ENCODE data around the gene KRTAP10-2.

KRTAP10-2 gene

DNA sequence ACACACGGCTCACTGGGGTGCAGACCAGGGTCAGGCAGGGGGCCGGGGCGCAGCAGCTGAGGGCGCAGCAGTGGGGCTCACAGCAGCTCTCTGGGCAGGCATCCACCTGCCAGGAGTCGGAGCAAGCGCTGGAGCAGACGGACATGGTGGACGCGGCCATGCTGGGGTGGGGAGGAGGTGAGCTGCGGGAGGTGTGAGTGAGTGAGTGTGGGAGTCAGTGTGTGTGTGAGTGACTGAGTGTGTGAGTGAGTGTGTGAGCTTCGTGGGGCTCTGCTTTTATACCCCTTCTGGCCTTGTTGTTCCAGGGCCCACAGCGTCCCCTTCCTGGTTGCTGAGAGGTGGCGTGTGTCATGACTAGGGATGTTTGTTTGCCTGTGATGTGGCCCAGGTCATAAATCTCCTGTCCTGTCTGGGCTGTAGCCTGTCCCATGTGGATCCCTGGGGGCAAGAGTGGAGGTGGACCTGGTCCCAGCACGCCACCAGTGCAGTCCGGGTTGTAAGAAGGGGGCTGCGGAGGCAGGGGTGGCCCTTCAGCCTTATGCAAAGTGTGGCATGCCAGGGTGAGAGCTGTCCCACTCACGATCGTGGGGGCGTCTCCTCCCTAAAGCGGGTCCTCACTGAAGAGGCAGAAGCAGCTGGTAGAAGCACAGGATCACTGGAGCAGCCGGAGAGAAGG is 11.2 kb downstream of the KRTAP10-2 start, which contains the start of gene KRTAP10-1:
TSS of gene KRTAP10-1 (minus strand) at position 205 of the 676 bp plus-strand sequence. CDS start at position 160, 45 bp downstream.
- ATAC-seq (no peak), DNase-seq (no peak)
- no peaks in the 10 kb centered on the region for H3K4me1 Mint-ChIP-seq
- peak within 1 kb of the TSS in 1 of 2 donors; percentile 59 for H3K27ac Mint-ChIP-seq
- H3K27me3 Mint-ChIP-seq = no peaks in the 10 kb centered on the region
- H3K9me3 Mint-ChIP-seq = no peaks in the 10 kb centered on the region
- H3K4me3 Mint-ChIP-seq = no peak within 1 kb of the TSS

DNA sequence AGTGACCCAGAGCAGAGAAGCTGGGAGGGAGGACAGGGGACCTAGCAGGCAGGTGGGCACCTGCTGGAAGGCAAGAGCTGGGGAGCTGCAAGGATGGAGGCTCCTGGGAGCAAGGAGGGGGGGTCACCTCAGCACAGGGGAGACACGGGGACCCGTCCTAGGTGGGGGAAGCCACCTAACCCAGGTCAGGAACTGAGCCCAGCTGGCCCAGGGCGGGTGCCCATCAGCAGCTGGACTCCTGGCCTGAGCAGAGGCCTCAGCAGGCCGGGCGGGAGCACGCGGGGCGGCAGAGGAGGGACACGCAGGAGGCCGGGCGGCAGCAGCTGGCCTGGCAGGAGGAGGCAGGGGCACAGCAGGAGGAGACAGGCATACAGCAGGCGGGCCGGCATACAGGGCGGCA is 12.3 kb downstream of the KRTAP10-2 start:
- no peak for ATAC-seq
- H3K4me3 Mint-ChIP-seq = no peak overlapping the region
- no peaks in the 10 kb centered on the region for H3K9me3 Mint-ChIP-seq
- no peaks in the 10 kb centered on the region for H3K4me1 Mint-ChIP-seq
- no peak overlapping the region for H3K27ac Mint-ChIP-seq
- no peaks in the 10 kb centered on the region for H3K27me3 Mint-ChIP-seq
- DNase-seq = peak in 1 of 2 donors; percentile 5

DNA sequence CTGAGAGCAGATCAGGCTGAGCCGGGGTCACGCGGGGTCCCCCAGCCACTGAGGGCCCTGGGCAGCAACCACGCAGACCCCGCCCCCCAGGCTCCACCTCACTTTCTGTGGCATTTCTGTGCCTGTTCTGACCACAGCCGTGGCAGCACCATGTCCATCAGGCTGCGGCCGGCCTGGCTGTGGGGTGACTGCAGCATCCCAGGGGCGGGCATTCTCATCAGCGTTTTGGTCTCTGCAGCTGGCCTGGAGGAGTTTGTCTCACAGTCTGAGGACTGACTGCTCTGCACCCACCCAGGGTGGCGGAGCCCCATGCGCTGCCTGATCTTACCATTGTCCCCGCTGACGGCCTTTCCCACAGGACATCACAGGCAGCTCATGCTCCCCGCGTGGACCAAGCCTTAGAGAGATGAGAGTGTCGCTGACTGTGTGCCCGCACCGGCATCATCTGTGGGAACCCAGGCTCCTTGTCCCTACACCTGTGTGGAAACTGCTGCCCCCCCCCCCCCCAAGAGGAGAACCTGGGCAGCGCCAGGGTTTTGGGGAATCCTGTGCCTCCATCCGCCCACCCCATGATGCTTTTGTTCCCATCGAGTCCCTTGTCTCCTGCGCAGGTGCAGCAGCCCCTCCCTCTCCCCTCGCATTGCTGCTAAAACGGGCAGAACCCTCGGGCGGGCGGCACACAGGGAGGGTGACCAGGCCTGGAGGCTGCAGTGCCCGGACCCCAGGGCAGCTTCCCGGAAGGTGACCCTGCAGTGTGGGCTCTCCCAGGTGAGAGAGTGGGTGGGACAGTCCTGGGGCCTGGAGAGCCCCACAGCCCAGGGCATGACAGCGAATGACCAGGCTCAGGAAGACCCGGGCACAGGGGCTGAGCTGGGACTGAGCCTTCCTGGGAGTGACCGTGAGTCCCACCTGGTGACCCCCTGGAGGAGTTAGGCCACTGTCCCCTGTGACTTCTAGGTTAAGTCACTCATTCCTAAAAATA is 13.1 kb downstream of the KRTAP10-2 start:
- Mint-ChIP-seq H3K4me3 (no peak overlapping the region), H3K27me3 (no peaks in the 10 kb centered on the region), H3K4me1 (no peaks in the 10 kb centered on the region), H3K27ac (peak overlapping the region in 1 of 2 donors; percentile 48), H3K9me3 (no peaks in the 10 kb centered on the region)
- DNase-seq (peak in 1 of 2 donors; percentile 4), ATAC-seq (no peak)

DNA sequence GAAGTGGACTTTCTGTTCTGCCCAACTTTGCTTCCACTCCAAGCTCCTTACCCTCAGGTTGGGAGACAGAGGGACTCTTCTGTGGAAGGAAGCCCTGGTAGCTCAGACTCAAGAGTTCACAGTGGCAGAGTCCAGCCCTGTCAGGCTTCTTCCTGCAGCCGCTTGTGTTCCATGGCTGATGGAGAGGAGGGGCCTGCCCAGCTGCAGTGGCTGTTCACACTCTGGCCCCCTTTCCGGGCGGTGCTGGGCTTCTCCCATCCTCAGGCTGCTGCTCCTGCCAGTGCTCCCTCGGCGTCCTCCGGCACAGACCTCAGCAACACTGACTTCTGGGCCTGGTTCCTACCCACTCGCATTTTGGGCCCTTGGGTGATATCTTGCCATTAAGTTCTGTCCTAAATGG is 15.3 kb downstream of the KRTAP10-2 start:
- H3K4me1 Mint-ChIP-seq = no peaks in the 10 kb centered on the region
- no peak overlapping the region for H3K4me3 Mint-ChIP-seq
- H3K27ac Mint-ChIP-seq = no peak overlapping the region
- ATAC-seq = no peak
- peak in 1 of 2 donors; percentile 6 for DNase-seq
- no peaks in the 10 kb centered on the region for H3K9me3 Mint-ChIP-seq
- H3K27me3 Mint-ChIP-seq = no peaks in the 10 kb centered on the region

DNA sequence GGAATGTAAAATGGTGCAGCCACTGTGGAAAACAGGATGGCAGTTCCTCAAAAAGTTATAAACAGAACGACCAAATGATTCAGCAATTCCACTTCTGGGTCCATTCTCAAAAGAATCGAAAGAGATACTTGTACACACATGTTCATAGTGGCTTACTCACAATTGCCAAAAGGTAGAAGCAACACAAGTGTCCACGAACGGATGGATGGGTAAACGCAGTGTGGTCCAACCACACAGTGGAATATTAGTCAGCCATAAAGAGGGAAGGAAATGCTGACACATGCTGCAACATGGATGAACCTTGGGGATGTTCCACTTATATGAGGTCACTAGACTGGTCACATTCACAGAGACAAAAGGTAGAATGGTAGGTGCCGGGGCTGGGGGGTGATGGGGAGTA is 16.6 kb downstream of the KRTAP10-2 start:
- no peaks in the 10 kb centered on the region for H3K4me1 Mint-ChIP-seq
- H3K4me3 Mint-ChIP-seq = no peak overlapping the region
- no peaks in the 10 kb centered on the region for H3K9me3 Mint-ChIP-seq
- H3K27ac Mint-ChIP-seq = peak overlapping the region in 1 of 2 donors; percentile 52
- H3K27me3 Mint-ChIP-seq = no peaks in the 10 kb centered on the region
- DNase-seq = no peak
- peak; percentile 39 for ATAC-seq

DNA sequence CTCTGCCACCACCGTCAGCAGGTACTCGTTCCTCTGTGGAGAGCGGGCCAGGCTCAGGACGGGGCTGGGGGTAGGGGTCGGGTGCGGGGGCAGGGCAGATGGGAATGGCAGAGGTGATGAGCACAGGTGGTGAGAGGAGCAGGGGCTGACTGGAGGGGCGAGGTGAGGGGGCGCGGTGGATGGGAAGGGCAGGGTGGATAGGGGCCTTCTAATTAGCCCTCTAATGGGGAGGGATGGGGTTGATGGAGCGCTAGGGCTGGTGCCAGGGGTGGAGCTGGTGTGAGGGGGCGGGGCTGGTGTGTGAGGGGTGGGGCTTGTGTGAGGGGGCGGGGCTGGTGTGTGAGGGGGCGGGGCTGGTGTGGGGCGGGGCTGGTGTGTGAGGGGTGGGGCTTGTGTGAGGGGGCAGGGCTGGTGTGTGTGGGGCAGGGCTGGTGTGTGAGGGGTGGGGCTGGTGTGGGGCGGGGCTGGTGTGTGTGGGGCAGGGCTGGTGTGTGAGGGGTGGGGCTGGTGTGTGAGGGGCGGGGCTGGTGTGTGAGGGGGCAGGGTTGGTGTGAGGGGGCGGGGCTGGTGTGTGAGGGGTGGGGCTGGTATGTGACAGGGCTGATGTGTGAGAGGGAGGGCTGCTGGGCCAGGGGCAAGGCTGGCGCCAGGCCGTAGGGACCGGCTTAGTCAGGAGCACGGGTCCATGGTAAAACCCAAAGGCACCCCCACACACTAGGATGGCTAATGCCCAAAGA is 17.2 kb downstream of the KRTAP10-2 start:
- H3K27me3 Mint-ChIP-seq = no peaks in the 10 kb centered on the region
- no peak overlapping the region for H3K4me3 Mint-ChIP-seq
- H3K9me3 Mint-ChIP-seq = no peaks in the 10 kb centered on the region
- H3K4me1 Mint-ChIP-seq = no peaks in the 10 kb centered on the region
- DNase-seq (no peak), ATAC-seq (peak; percentile 15)
- H3K27ac Mint-ChIP-seq = no peak overlapping the region

DNA sequence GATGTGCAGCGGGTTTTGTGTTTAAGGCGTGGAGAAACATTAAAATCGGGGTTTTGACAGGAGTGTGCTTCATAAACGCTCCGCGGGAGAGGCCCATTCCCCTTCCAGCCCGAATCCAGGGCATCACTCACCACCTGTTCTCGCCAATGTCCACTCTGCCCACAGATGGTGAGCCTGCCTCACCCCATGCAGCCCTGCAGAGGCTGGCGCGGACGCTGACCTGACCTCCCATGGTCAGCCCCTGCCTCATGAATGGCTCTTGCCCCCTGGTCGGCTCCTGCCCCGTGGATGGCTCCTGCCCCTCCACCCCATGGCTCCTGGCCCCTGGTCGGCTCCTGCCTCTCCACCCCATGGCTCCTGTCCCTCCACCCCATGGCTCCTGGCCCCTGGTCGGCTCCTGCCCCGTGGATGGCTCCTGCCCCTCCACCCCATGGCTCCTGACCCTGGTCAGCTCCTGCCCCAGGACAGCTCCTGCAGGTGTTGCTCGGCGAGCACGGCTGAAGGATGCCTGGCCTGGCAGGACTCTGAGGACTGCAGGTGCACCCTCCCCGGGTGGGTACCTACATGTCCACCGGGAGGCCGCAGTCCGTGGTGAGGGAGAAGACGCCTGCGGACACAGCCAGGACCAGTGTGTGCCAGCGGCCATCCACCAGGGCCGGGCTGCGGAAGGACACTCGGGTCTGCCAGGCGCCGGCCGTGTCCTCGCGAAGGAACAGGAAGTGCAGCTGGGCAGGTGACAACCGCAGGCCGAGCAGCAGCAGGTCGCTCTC is 18.0 kb downstream of the KRTAP10-2 start:
- Mint-ChIP-seq H3K27me3 (no peaks in the 10 kb centered on the region), H3K4me1 (no peaks in the 10 kb centered on the region), H3K4me3 (no peak overlapping the region), H3K9me3 (no peaks in the 10 kb centered on the region), H3K27ac (no peak overlapping the region)
- DNase-seq = no peak
- ATAC-seq = no peak

DNA sequence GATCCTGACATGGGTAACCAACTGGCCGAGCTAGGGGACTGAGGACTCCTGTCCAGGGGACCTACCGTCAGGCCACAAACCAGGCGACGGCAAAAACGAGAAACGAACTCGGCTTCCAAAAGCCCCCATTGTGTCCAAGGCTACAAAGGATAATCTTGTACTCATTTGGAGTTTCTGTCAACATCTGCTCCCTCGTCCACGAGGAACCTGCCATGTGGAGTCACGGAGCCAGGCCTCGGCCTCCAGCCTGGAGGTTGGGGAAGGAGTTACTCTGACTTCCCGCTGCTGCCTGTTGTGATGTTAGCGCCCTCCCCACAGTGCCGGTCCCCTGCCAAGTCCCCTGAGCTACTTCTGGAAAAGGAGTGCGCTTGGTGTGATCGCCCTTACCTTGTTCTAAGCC is 18.6 kb downstream of the KRTAP10-2 start:
- ATAC-seq = no peak
- DNase-seq = no peak
- Mint-ChIP-seq H3K9me3 (no peaks in the 10 kb centered on the region), H3K27ac (no peak overlapping the region), H3K4me1 (no peaks in the 10 kb centered on the region), H3K4me3 (no peak overlapping the region), H3K27me3 (no peaks in the 10 kb centered on the region)

DNA sequence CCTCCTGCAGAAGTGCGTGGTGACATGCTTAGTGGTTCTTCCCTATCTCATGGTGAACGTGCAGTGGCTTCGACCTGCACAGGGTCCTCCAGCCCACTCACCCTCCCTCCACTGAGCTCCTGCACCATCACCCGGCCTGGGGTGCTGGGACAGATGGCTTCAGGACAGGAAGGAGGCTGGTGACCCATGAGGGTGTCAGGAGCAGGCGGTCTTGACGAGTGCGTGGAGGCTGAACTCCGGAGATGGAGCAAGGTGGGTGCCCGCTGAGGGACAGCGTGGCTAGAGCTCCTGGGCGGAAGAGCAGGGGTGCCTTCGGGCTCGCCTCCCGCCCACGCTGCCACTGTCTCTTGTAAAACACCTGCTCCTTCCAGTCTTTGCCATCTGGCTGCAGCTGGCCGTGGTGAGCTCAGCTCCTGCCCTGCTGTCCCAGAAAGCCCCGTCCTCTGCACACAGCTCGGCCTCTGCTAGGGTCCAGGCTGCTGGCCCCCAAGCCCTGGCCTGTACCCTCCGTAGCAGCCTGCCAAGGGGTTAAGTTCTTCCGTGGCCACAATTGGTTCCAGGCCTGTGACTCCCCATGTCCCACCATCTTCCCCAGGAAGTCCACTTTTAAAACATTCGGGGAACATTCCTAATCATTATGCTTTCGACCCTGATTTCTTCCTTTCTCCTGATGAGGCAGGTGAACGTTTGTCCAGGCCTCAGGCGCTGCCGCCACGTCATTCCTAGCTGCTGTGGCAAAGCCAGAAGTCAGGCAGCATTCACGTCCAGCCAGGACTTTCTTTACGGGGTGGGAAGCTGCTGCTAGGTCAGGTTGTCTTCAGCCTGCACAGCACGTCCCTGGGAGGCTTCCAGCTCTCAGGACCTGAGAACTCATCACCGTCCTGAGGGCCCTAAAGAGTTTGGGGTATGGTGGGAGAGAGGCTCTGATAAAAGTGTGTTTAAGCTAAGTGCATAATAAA is 19.4 kb downstream of the KRTAP10-2 start:
- DNase-seq = no peak
- no peaks in the 10 kb centered on the region for H3K4me1 Mint-ChIP-seq
- no peaks in the 10 kb centered on the region for H3K9me3 Mint-ChIP-seq
- no peak overlapping the region for H3K4me3 Mint-ChIP-seq
- no peak overlapping the region for H3K27ac Mint-ChIP-seq
- no peak for ATAC-seq
- H3K27me3 Mint-ChIP-seq = no peaks in the 10 kb centered on the region

DNA sequence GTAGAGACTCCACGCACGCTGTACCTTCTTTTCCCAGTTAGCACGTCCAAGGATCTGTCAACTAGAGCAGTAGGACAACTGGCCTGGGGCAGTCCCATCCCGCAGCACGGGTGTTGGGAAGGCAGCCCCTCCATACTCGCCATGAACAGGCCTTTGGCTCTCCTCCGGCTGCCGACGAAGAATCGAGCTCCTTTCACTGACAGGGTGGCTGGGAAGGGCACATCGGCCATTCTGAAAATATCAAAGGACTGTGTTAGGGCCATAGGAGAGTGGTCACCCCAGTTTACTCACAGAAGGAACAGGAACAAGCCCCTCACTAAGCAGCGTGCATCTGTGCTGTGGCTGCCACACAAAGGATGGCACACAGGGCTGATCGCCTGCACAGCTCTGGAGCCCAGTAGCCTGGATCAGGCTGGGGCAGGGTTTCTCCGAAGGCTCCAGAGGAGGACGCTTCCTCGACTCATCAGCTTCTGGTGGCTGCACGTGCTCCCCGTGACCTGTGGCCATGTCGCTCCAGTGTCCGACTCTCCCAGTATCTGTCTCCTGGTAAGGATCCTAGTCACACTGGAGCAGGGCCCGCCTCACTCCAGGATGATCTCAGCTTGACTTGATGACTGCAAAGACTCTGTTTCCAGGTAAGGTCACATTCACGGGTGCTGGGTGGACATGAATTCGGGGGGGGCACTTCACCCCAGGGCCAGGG is 20.3 kb downstream of the KRTAP10-2 start:
- DNase-seq (no peak), ATAC-seq (no peak)
- H3K27ac Mint-ChIP-seq = peak overlapping the region in 1 of 2 donors; percentile 15
- no peaks in the 10 kb centered on the region for H3K27me3 Mint-ChIP-seq
- no peak overlapping the region for H3K4me3 Mint-ChIP-seq
- no peaks in the 10 kb centered on the region for H3K4me1 Mint-ChIP-seq
- H3K9me3 Mint-ChIP-seq = no peaks in the 10 kb centered on the region

DNA sequence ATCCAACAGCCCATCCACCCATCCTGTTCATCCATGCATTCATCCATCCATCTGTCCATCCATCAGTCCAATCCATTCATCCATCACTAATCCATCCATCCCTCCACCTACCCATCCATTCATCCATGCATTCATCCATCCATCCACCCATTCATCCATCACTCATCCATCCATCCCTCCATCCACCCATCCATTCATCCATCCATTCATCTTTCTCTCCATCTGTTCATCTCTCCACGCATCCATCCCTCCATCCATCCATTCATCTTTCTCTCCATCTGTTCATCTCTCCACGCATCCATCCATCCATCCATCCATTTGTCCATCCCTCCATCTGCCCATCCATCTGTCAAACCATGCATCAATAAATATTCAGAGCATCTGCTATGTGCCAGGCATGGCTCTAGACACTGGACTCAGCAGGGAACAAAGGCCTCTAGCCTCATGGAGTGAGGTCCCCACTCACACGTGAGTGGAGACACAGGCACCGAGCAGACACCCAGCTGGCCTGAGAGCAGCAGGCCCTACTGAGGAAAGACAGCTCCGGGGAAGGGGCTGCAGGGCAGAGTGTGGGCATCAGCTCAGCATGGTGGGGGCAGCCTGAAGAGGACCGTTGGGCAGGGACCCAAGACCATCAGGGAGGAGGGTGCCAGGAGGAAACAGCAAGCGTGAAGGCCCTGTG is 20.9 kb downstream of the KRTAP10-2 start:
- Mint-ChIP-seq H3K27me3 (no peaks in the 10 kb centered on the region), H3K4me1 (no peaks in the 10 kb centered on the region), H3K9me3 (no peaks in the 10 kb centered on the region), H3K27ac (peak overlapping the region in 1 of 2 donors; percentile 0), H3K4me3 (no peak overlapping the region)
- ATAC-seq = no peak
- DNase-seq = no peak

DNA sequence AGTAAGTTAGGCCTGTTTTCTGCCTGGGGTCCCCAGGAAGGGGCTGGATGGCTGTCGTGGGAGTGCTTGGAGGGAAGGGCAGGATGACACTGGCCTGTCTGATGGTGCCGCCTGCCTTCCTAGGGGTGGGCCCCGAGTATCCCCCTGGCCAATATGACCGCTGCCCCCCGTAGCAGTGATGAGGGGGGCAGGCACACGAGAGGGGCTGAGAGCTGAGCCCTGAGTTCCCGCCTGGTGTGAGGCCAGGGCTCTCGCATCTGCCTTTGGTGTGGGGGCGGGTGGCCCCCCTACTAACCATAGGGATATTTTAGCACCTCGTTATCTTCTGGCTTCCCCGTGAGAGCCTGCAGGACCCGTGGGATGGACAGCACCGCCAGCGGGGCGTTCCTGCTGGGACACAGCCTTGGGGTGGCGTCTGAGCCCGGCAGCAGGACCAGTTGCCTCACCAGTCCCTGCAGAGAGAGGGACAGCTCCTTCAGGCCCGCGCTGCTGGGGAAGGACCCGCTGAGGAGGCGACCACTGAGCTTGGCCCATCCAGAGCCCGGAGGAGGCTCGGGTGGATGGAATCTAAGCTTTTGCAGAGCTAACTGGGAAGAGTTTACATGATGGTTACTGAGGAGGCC is 21.7 kb downstream of the KRTAP10-2 start:
- Mint-ChIP-seq H3K4me3 (no peak overlapping the region), H3K27me3 (no peaks in the 10 kb centered on the region), H3K4me1 (no peaks in the 10 kb centered on the region), H3K9me3 (no peaks in the 10 kb centered on the region), H3K27ac (peak overlapping the region in 1 of 2 donors; percentile 30)
- no peak for ATAC-seq
- DNase-seq = no peak

DNA sequence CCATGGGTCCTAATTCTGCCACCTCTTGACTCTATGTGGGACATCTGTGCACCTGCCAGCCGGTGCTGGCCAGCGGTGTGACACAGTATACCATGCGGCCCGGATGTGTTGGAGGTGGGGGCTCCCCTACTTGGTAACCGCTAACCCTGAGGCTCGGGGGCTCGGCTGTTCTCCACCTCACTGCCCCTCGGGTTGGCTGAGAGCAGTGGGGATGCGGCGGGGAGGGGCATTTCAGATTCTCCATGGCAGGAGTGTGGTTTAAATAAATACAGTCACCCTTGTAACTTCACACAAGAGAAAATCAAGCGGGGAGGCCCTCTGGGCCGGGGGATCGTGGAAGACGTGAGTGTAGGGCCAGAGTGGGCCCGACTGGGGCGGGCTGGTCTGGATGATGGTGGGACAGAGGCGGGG is 22.3 kb downstream of the KRTAP10-2 start:
- Mint-ChIP-seq H3K27ac (peak overlapping the region in 1 of 2 donors; percentile 3), H3K9me3 (no peaks in the 10 kb centered on the region), H3K4me3 (no peak overlapping the region), H3K27me3 (no peaks in the 10 kb centered on the region), H3K4me1 (no peaks in the 10 kb centered on the region)
- no peak for DNase-seq
- ATAC-seq = no peak

Data from stimulated activated naive CD8-positive, alpha-beta T cell treated with anti-CD3 and anti-CD28 coated beads, Interleukin-15, amount 100 ng/mL, for 72 hours (primary cell).